Esophagus muscularis mucosa (tissue), 3 donors: ENCODE data around the gene DNAI1.

ENCODE experiments used
- CTCF ChIP-seq, 3 experiments: fragments of 200-600 bp in 2 of 3; fragments of 450-650 bp in 1 of 3; sonication (generic) in 2 of 3; IDR thresholded peaks; one replicate each; pipeline ENCODE4 v1.5.1; 2017 to 2019; ENCODE audit warnings: antibody characterized with exemption in 3 of 3, mild to moderate bottlenecking in 2 of 3, moderate library complexity in 1 of 3
- EP300 ChIP-seq: sonication (generic); formaldehyde crosslinking; IDR thresholded peaks from one replicate; pipeline ENCODE4 v1.6.1; 2017; ENCODE audit warnings: antibody characterized with exemption

DNA sequence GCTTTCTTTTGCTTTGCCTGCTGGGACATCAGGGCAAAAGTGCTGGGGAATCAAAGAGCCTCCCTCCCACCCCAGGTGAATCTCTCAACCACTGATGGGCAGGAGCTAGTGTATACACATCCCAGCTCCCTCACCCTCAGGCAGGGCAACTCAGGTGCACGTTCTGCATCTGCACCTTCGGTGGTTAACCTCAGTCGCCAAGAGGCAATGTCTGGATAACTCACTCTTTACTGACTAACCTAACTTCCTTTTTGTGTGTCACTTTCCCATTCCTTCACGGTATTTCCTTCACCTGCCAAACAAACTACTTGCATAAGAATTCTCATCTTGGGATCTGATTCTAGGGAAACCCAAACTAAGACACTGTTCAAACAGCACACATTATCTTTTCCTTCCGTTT is 104.7 kb downstream of the DNAI1 start:
- TF ChIP-seq EP300 (no peak), CTCF (IDR thresholded peaks at IDR 0.05) (no peak)
